Activated CD4-positive, alpha-beta memory T cell treated with anti-CD3 and anti-CD28 coated beads for 36 hours (primary cell): ENCODE measurements around the gene DRAP1. TPM values are rescaled to one million over a fixed set of nuclear protein-coding genes. Genes with fewer than 3 reads are reported as not detected.
A peak's percentile ranks its signal among the peaks of the same experiment; 100 is the strongest.

Source experiments
- CTCF ChIA-PET: fragments of 350-600 bp; sonication (Branson Sonifier 250); formaldehyde crosslinking; loops from one replicate; lab custom pipeline; 2021; ENCODE audit warnings: antibody characterized with exemption, inconsistent platforms; lab: Charles Lee
- POLR2A ChIA-PET: fragments of 350-600 bp; sonication (Branson Sonifier 250); formaldehyde crosslinking; loops from one replicate; lab custom pipeline; 2021; ENCODE audit warnings: antibody characterized with exemption; lab: Charles Lee
- DNase-seq: peaks from one replicate; pipeline ENCODE4 v3.0.0-alpha.2; 2020
- H3K27ac Mint-ChIP-seq: one replicate; pipeline ENCODE4 v1.8.0; 2021; ENCODE audit warnings: mixed read lengths
- H3K27me3 Mint-ChIP-seq: one replicate; pipeline ENCODE4 v1.8.0; 2021; ENCODE audit warnings: mixed read lengths
- H3K36me3 Mint-ChIP-seq: one replicate; pipeline ENCODE4 v1.8.0; 2021; ENCODE audit warnings: mixed read lengths
- H3K4me1 Mint-ChIP-seq: one replicate; pipeline ENCODE4 v1.8.0; 2021; ENCODE audit warnings: low read depth, mixed read lengths
- H3K4me3 Mint-ChIP-seq: one replicate; pipeline ENCODE4 v1.8.0; 2021; ENCODE audit warnings: mild to moderate bottlenecking, mixed read lengths
- H3K9me3 Mint-ChIP-seq: one replicate; pipeline ENCODE4 v1.8.0; 2021; ENCODE audit warnings: mixed read lengths
- intact Hi-C: fragments of 100-400 bp; cut with micrococcal nuclease; formaldehyde crosslinking; loops from one replicate; pipeline ENCODE4 v1.15.1; 2023
- total RNA-seq, 2 experiments: library from RNA; stranded (reverse); gene quantifications; one replicate each; pipeline ENCODE4 v1.2.3, GENCODE V29; 2021

DRAP1 gene
- total RNA-seq, 2 experiments from 2014 or later = 154 to 169 TPM

DNA sequence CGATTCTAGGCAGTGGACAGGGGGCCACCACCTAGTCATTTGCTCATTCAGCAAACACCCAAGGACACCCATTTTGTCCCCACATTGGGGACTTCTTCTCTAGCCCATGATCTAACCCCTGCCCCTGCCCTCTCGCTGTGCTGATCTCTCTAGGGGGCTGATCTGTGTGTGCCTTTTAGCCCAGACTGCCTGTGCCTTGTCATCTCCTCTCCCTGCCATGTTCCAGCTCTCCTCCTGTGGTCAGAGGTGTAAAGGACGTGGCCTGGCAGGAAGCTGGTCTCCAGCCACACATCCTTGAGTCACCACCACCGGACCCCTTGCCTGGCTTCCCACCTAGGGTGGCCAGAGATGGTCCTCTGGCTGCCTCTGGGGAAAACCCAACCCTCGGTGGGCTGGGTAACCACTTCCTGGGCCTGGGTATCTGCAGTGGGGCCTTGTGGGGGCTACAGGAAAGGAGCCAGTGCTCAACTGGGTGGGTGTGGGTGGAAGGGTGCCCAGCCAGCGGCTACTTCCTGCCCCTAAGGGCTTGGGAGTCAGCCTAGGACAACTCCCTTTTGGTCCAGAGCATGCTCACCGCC, 38.3 kb upstream of the DRAP1 start:
- H3K27me3 Mint-ChIP-seq = no peaks in the 10 kb centered on the region
- H3K9me3 Mint-ChIP-seq = no peaks in the 10 kb centered on the region
- CTCF ChIA-PET = interaction anchor here (1.6 to 5.0 kb wide), 5 partner anchors 7 to 169 kb away, joined by 6 to 33 read pairs (median 8); partner anchors contain the start of genes CCDC85B, CFL1, FIBP and KAT5
- peaks cover 27% of the 10 kb centered on the region for H3K36me3 Mint-ChIP-seq
- intact Hi-C loops = no loop called here
- H3K4me3 Mint-ChIP-seq = peak overlapping the region; percentile 35
- POLR2A ChIA-PET = interaction anchor here (1.0 kb wide), 1 partner anchor 20 kb away, joined by 3 read pairs; no protein-coding TSS in a partner anchor
- H3K27ac Mint-ChIP-seq = peak overlapping the region; percentile 89
- H3K4me1 Mint-ChIP-seq = peaks cover 36% of the 10 kb centered on the region
- no peak for DNase-seq

DNA sequence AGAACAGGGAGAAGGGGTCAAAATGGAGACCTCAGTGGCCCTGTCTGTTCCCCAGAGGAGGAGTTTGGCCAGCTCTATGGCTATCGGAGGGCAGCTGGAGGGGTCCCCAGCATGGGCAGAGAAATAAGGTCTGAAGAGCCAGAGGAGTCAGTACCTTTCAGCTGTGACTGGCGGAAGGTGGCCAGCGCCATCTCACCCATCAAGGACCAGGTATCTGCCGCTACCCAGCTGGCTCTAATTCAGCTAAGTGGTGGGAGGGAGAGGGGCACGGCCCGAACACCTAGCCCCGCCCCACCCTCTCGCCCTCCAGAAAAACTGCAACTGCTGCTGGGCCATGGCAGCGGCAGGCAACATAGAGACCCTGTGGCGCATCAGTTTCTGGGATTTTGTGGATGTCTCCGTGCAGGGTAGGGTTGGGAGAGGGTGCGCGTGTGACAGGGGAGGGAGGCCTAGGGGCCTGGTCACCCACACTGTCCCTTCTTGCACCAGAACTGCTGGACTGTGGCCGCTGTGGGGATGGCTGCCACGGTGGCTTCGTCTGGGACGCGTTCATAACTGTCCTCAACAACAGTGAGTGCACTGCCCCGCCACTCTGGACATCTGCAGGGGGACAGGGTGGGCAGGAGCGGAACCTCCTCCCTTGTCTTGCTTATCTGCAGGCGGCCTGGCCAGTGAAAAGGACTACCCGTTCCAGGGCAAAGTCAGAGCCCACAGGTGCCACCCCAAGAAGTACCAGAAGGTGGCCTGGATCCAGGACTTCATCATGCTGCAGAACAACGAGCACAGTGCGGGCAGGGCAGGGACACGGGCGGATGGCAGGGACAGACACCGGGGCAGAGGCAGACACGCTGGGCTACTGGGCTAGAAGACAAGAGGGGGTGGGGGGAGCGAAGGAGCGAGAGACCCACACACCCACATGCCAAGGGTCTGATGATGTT, 36.8 kb upstream of the DRAP1 start:
- Mint-ChIP-seq H3K4me1 (peaks cover 44% of the 10 kb centered on the region), H3K27ac (no peak overlapping the region), H3K4me3 (no peak overlapping the region), H3K36me3 (peaks cover 34% of the 10 kb centered on the region), H3K27me3 (no peaks in the 10 kb centered on the region), H3K9me3 (no peaks in the 10 kb centered on the region)
- intact Hi-C loops = no loop called here
- POLR2A ChIA-PET = interaction anchor here (0.8 kb wide), 1 partner anchor 12 kb away, joined by 4 read pairs; no protein-coding TSS in a partner anchor
- no peak for DNase-seq
- CTCF ChIA-PET = interaction anchor here (0.6 to 8.8 kb wide), 9 partner anchors 8 to 173 kb away, joined by 3 to 156 read pairs (median 6); partner anchors contain the start of genes CCDC85B, CFL1, KAT5 and MUS81

DNA sequence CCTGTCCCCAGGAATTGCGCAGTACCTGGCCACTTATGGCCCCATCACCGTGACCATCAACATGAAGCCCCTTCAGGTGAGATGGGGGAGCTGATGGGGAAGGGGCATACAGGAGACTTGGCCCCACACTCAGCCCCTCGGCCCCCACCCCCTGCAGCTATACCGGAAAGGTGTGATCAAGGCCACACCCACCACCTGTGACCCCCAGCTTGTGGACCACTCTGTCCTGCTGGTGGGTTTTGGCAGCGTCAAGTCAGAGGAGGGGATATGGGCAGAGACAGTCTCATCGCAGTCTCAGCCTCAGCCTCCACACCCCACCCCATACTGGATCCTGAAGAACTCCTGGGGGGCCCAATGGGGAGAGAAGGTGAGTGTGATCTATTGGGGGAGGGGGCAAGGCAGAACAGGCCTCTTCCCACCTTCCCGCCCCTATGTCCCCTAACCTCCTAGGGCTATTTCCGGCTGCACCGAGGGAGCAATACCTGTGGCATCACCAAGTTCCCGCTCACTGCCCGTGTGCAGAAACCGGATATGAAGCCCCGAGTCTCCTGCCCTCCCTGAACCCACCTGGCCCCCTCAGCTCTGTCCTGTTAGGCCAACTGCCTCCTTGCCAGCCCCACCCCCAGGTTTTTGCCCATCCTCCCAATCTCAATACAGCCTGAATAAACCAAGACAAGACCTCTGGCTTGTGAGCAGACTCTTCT, 36.0 kb upstream of the DRAP1 start:
- DNase-seq = no peak
- no peak overlapping the region for H3K4me3 Mint-ChIP-seq
- peaks cover 35% of the 10 kb centered on the region for H3K36me3 Mint-ChIP-seq
- no peaks in the 10 kb centered on the region for H3K9me3 Mint-ChIP-seq
- POLR2A ChIA-PET = interaction anchor here (0.9 to 1.5 kb wide), 2 partner anchors 13 to 100 kb away, joined by 3 read pairs; no protein-coding TSS in a partner anchor
- no peaks in the 10 kb centered on the region for H3K27me3 Mint-ChIP-seq
- CTCF ChIA-PET = interaction anchor here (0.9 to 9.5 kb wide), 24 partner anchors 12 to 186 kb away, joined by 3 to 277 read pairs (median 9); partner anchors contain the start of genes C11orf68, CFL1, EFEMP2 and FOSL1
- intact Hi-C loops = no loop called here
- H3K4me1 Mint-ChIP-seq = peaks cover 47% of the 10 kb centered on the region
- H3K27ac Mint-ChIP-seq = no peak overlapping the region

DNA sequence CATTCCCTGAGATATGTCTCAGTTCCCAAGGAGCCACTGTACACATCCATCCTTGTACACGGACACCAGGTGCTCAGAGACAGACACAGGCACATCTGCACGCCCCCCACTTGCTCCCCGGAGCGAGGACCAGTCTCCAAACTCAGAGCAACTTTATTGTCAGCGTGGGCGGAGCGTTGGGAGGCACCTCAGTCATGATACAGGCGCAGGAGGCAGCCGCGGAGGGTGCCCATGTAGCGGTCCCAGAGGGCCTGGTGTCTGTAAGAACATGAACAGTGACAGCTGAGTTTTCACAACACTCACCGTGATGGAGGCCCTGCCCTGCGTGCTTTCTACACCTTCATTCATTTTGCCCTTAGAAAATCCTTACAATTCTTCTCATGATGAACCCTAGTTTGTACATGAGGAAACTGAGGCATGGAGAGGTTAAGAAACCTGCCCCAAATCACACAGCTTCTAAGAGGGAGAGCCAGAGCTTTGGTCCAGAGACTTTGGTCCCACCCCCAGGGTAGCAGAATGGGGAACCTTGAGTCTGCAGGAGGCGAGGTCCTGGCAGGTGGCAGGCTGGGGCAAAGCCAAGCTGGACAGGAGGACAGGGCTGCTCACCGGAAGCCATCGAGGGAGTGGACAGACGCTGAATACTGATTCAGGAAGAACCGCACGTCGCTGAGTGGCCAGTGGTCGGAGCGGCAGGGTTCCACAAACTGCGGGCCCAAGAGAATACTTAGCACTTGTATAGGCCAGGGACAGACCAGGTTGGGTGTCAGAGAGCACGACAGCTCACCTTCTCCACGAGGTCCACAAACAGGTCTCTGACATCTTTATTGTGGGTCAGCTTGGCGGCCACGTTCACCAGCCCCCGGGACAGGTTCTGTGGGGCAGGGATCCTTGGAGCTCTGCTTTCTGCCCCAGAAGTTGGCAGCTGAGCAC, 35.2 kb upstream of the DRAP1 start:
- ChIA-PET CTCF (interaction anchor here (0.6 to 9.5 kb wide), 65 partner anchors 8 to 375 kb away, joined by 3 to 277 read pairs (median 5); partner anchors contain the start of genes AP5B1, BANF1, C11orf68 and CFL1), POLR2A (interaction anchor here (0.8 to 2.0 kb wide), 10 partner anchors 10 to 172 kb away, joined by 3 to 11 read pairs (median 3); partner anchors contain the start of genes CFL1, KAT5 and MUS81)
- DNase-seq = no peak
- Mint-ChIP-seq H3K9me3 (no peaks in the 10 kb centered on the region), H3K36me3 (peaks cover 36% of the 10 kb centered on the region), H3K27me3 (no peaks in the 10 kb centered on the region), H3K27ac (no peak overlapping the region), H3K4me3 (no peak overlapping the region), H3K4me1 (peaks cover 50% of the 10 kb centered on the region)
- intact Hi-C loops = loop anchor here (1.0 kb wide), 1 partner anchor 105 kb away; no protein-coding TSS in a partner anchor

DNA sequence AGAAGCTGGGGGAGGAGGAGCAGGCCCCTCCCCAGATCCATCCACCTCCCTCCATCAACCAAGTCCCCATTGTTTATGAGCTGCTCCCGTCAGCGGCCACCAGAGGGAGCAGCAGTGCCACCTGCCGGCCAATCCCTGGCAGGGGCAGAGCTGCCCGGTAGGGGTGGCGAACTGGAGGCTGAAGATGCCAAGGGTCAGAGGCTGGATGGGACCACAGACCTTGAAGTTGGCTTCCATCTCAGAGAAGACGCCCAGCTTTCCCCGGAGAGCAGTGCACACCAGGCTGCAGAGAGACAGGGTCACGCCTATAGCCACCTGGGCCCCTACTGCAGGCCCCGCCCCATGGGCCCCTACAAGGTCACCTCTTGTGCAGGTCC, 34.5 kb upstream of the DRAP1 start:
- peaks cover 36% of the 10 kb centered on the region for H3K36me3 Mint-ChIP-seq
- no peaks in the 10 kb centered on the region for H3K27me3 Mint-ChIP-seq
- ChIA-PET POLR2A (interaction anchor here (0.8 to 2.0 kb wide), 9 partner anchors 10 to 173 kb away, joined by 3 to 11 read pairs (median 3); partner anchors contain the start of genes CFL1, KAT5 and MUS81), CTCF (interaction anchor here (0.5 to 9.5 kb wide), 67 partner anchors 7 to 1528 kb away, joined by 3 to 277 read pairs (median 5); partner anchors contain the start of genes AP5B1, BANF1, C11orf68 and CFL1)
- H3K27ac Mint-ChIP-seq = no peak overlapping the region
- DNase-seq = peak; percentile 87
- intact Hi-C loops = loop anchor here (1.0 kb wide), 1 partner anchor 105 kb away; no protein-coding TSS in a partner anchor
- H3K9me3 Mint-ChIP-seq = no peaks in the 10 kb centered on the region
- peaks cover 48% of the 10 kb centered on the region for H3K4me1 Mint-ChIP-seq
- H3K4me3 Mint-ChIP-seq = no peak overlapping the region

DNA sequence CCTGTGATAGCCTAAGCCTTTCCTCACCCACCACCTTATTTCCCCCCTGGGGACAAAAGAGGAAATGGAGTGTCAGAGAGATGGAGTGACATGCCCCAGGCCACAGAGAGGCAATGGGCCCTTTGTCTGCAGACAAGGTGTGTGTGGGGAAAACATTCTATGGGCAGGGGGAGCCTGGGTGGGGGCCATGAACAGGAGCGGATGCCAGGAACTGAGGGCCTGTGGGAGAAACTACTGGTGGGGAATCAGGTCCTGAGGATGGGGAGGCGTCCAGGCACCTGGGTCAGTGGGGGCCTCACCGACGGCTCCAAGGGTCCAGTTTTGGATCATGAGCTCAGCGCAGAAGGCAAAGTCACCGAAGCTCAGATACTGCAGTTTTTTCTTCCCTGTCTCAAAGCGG, 34.0 kb upstream of the DRAP1 start:
- H3K36me3 Mint-ChIP-seq = peaks cover 36% of the 10 kb centered on the region
- H3K27ac Mint-ChIP-seq = no peak overlapping the region
- ChIA-PET POLR2A (interaction anchor here (0.8 to 2.0 kb wide), 7 partner anchors 9 to 174 kb away, joined by 3 to 11 read pairs (median 4); partner anchors contain the start of genes CFL1, KAT5 and MUS81), CTCF (interaction anchor here (0.5 to 9.5 kb wide), 62 partner anchors 8 to 1528 kb away, joined by 3 to 277 read pairs (median 5); partner anchors contain the start of genes AP5B1, BANF1, C11orf68 and CFL1)
- no peak for DNase-seq
- intact Hi-C loops = no loop called here
- H3K27me3 Mint-ChIP-seq = no peaks in the 10 kb centered on the region
- peaks cover 52% of the 10 kb centered on the region for H3K4me1 Mint-ChIP-seq
- no peak overlapping the region for H3K4me3 Mint-ChIP-seq
- H3K9me3 Mint-ChIP-seq = no peaks in the 10 kb centered on the region

DNA sequence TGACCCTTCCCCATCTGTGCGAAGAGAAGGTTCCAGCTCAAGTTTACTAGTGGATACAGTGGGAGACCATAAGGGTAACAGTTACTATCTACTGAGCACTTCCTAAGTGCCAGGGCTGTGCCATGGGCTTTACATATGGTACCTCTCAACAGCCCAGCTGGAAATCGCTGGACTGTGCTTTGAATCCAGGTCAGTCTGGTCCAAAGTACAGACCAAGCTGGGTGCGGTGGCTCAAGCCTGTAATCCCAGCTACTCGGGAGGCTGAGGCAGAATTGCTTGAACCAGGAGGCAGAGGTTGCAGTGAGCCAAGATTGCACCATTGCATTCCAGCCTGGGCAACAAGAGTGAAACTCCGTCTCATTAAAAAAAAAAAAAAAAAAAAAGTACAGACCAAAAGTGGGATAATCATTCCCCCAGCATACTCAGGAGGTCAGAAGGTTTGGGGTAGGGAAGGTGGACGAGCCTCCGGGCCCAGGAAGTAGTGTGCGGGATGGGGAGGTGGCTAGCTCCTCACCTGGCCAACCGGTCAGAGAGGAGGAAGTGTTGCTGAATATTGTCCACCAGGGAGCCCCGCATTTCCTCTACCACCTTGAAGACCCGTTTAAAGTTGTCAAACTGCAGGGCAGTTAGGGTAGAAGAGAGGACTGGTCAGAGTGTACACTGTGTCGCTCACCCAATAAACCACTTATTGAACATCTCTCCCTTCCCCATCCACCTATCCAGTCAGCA, 33.3 kb upstream of the DRAP1 start:
- Mint-ChIP-seq H3K27ac (peak overlapping the region; percentile 66), H3K9me3 (no peaks in the 10 kb centered on the region), H3K4me3 (no peak overlapping the region), H3K27me3 (no peaks in the 10 kb centered on the region), H3K36me3 (peaks cover 36% of the 10 kb centered on the region), H3K4me1 (peaks cover 49% of the 10 kb centered on the region)
- CTCF ChIA-PET = interaction anchor here (0.6 to 9.5 kb wide), 27 partner anchors 9 to 296 kb away, joined by 3 to 277 read pairs (median 12); partner anchors contain the start of genes AP5B1, CFL1, EFEMP2 and FOSL1
- POLR2A ChIA-PET = interaction anchor here (2.0 kb wide), 2 partner anchors 8 to 27 kb away, joined by 5 to 11 read pairs; partner anchors contain the start of genes CFL1 and MUS81
- intact Hi-C loops = no loop called here
- DNase-seq = no peak

- peak overlapping the region; percentile 89 for H3K27ac Mint-ChIP-seq
- no peaks in the 10 kb centered on the region for H3K9me3 Mint-ChIP-seq
- H3K4me1 Mint-ChIP-seq = peaks cover 46% of the 10 kb centered on the region
- POLR2A ChIA-PET = interaction anchor here (0.6 to 7.5 kb wide), 4 partner anchors 10 to 242 kb away, joined by 3 to 95 read pairs (median 16); partner anchors contain the start of genes CFL1 and MUS81
- intact Hi-C loops = no loop called here
- no peaks in the 10 kb centered on the region for H3K27me3 Mint-ChIP-seq
- peak overlapping the region; percentile 99 for H3K4me3 Mint-ChIP-seq
- peaks cover 36% of the 10 kb centered on the region for H3K36me3 Mint-ChIP-seq
- CTCF ChIA-PET = interaction anchor here (0.6 to 9.5 kb wide), 17 partner anchors 11 to 224 kb away, joined by 3 to 277 read pairs (median 16); partner anchors contain the start of genes AP5B1, CFL1, EFEMP2 and FOSL1
- DNase-seq = no peak
Measured at GRCh38 chr11:65886826-65887722, 32.2 kb upstream of the DRAP1 start.
